ENCODE results near the gene ASIC4.

GRCh38 chr2:219469186-219469724 is 45.0 kb upstream of the ASIC4 start:
- TF ChIP-seq CTCF (IDR thresholded peaks at IDR 0.05) (no peak), POLR2A (IDR thresholded peaks at IDR 0.05) (no peak)

All from adrenal gland (tissue), 5 donors.